ENCODE measurements around the gene RNU2-63P.

DNA sequence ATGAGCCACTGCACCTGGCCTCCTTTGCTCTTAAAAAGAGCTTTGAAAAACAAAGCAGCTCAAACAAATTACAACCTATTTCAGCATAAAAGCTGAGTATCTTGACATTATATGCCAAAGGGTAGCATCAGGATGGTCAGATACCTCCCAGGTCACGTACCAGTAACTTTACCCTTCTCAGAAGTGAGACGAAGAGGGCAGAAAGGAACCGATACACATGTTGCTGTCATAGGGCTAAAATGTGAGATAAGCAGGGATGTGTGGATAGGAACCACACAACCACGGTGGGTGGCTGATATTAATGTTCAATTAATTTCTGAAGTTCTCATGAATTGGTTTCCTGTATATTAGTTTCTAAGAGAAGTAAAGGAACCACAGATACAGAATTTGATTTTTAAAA lies 12.6 kb upstream of the RNU2-63P start:
- TF ChIP-seq TAF1 (IDR thresholded peaks at IDR 0.05; ENCODE audit: borderline replicate concordance, low read depth, low read length) (no peak), POLR2A (IDR thresholded peaks at IDR 0.05; ENCODE audit: low read depth, low read length) (no peak)
